Dermis blood vessel endothelial cell (primary cell): ENCODE measurements around the gene NF2. TPM values are rescaled to one million over a fixed set of nuclear protein-coding genes. Genes with fewer than 3 reads are reported as not detected.

Experiments used
- DNase-seq: peaks from one replicate; pipeline ENCODE4 v3.0.0; 2010
- total RNA-seq: library from RNA; depleted of rRNA; stranded (reverse); fragments of >200 nt; gene quantifications from 2 replicates; pipeline ENCODE4 v1.2.3, GENCODE V29; 2014

The NF2 gene
- total RNA-seq, 1 donor from 2014 or later, result 66.4 TPM

GRCh38 chr22:29632672-29633071 lies 29.2 kb downstream of the NF2 start:
- DNase-seq, result no peak

DNA sequence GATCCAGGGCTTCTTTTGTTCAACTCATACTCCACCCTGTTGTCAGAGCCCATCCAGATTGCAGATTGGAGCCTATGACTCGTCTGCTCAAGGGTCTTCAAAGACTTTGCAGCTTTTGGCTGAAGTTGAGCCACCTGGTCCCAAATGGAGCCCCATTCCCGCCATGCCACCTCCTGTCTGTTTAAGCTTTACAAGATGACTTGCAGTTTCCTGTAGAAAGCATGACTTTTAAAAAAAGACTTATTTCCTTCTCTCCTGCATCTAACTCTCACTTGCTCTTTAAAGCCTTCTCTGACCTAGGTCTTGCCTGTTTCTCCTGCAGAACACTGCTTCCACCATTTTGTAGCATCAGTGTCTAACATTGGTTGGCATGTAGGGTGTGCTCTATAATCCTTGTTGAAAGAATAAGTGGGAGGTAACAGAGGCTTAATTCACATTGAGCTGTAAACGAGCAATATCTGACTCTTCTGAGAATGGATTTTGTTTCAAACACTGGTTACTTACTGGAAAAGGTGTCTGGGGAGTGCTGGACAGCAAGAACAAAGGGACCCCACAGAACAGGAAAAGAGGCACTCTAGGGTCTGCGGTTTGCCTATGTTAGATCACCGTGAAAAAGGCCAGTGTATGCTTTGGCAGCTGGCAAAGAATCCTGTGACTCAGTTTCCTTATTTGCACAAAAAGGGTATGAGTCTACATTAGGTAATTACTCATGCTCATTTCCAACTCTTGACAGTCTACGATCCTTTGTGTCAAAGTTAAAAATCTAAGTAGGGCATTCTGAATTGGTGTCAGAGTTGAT lies 30.3 kb downstream of the NF2 start:
- DNase-seq, result peak; percentile 74

GRCh38 chr22:29634847-29635246 lies 31.4 kb downstream of the NF2 start:
- DNase-seq, result no peak

DNA sequence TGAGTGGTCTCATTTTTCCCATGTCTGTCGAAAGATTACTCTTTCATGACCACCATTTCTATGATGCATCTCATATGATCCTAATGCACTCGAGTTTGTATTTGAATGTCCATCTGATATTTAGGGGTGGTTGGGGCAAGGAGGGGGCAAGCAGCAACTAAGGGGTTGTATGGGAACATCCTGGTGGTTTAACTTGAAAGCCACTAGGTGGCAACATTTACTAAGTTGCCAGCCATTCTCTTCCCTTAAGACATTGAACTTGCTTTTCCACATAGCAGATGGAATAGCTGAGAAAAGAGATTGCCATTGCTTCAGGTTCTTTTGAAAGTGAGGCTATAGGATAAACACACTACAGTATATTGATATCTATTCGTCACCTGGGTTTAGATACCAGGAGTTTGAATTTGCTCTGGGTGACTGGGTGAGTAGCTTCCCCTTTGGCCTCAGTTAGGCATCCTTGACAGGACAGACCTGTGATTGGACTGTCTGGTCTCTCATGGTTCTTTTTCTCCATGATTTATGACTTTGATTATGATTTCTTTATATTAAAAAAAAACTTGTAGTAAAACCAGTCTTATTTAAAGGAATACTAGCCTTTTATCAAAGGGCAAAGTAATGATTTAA lies 32.4 kb downstream of the NF2 start:
- peak; percentile 79 for DNase-seq

- DNase-seq, result no peak
Measured at GRCh38 chr22:29636751-29637150, 33.3 kb downstream of the NF2 start.

- no peak for DNase-seq
Measured at GRCh38 chr22:29637181-29637580, 33.7 kb downstream of the NF2 start.

DNA sequence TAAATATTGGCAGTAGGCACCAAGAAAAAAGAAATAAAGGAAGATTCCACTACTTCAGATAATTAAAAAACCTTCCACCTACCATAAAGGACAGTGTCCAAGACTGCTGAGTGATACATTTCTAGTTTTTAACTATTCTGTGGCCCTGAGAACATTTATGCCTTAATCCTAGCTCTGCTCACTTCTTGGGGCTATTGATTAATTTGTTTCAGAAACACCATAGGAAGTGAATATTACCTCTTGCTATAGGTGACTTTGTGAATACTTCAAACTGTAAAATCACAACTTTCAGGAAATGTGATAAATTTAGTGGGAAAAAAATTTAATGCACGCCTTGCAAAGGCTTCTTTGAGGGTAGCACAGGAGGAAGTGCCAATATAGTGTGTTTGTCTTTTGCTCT lies 35.2 kb downstream of the NF2 start:
- no peak for DNase-seq

DNA sequence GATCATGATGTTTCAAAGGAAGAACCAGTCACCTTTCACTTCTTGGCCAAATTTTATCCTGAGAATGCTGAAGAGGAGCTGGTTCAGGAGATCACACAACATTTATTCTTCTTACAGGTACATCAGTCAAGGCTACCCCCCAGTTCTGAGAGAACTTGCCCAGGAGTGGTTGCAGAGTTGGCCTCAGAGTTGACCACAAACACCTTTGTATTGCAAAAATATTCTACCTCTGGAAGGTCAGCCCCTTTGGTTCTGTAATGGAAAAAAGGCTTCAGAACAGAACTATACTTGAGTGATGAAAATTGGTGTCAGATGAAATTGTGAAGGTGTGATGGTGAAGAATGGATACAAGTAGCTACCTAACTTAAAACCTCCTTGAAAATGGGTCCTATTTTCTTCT lies 35.7 kb downstream of the NF2 start:
- DNase-seq, result no peak

- no peak for DNase-seq
Measured at GRCh38 chr22:29641042-29641699, 37.7 kb downstream of the NF2 start.

GRCh38 chr22:29641700-29642330 lies 38.4 kb downstream of the NF2 start:
- DNase-seq, result no peak

DNA sequence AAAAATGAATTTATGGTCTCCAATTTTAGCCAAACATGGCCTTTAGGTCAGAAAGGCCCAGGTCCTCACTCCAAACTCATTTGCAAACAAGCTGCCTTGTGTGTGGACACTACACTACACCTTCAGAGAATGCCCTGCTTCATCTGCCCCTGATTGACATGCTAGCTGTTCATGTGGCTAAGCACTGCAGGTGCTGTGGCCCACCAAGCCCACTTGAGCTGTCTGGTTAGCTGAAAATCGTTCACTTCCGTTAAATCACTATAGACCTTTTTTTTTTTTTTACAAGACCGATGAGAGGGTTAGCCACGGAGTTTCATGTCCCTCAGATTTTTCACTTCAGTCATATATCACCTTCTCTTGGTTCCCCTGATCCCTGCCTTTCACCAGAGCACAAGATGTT lies 39.3 kb downstream of the NF2 start:
- DNase-seq, result no peak

- no peak for DNase-seq
Measured at GRCh38 chr22:29647954-29648737, 44.7 kb downstream of the NF2 start.

GRCh38 chr22:29650370-29650769 lies 46.9 kb downstream of the NF2 start:
- no peak for DNase-seq

DNA sequence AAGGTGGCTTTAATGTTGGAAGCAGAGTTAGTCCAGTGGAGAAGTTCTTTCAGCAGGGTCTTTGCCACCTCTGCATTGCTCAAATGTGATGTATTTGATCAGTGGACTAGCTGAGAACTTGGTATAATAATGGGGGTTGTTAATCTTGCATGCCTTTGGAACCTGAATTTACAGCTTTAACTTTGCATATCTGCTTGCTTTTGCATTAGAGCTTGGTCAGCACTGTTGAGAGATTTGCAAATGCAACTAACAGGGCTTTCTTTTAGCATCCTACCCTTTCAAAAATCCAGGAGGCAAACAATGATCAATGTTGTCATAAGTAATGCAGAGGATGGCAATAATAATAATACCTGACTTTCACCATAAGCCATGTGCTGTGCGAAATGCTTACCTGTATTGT lies 48.2 kb downstream of the NF2 start:
- no peak for DNase-seq

GRCh38 chr22:29654420-29654819 lies 51.0 kb downstream of the NF2 start:
- DNase-seq, result no peak

GRCh38 chr22:29654882-29655281 lies 51.4 kb downstream of the NF2 start:
- DNase-seq, result no peak

DNA sequence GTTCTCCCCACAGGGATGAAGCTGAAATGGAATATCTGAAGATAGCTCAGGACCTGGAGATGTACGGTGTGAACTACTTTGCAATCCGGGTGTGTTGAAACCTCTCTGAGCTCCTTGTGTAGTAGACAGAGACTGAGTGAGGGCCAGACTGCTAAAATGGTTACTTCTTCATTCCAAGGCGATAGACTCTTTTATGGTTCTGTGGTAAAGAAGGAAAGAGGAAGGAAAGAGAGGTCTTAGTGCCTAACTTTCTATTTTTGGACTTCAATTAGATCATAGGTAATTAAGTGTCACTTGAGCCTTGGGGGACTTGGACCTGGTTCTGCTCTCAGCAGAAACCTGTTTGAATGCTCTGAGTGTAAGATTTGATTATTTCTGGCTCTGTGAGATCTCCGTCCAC lies 54.7 kb downstream of the NF2 start:
- no peak for DNase-seq

DNA sequence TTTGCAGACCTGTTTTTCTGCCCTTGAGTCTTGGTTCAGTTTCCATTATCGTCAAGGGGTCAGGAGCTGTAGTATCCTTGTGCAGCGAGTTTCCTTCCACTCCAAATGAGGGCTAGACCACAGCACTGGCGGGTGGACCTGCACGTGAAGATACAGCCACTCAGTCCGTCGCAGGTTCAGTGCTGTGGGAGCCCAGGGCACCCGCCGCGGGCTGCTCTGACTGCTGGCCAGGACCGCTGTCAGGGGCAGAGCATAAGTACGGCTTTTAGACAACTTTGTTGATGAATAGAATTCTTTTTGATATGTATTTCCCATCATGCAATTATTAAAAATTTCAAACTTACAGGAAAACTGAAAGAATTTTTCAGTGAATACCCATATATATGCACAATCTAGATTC lies 56.6 kb downstream of the NF2 start:
- DNase-seq, result no peak

DNA sequence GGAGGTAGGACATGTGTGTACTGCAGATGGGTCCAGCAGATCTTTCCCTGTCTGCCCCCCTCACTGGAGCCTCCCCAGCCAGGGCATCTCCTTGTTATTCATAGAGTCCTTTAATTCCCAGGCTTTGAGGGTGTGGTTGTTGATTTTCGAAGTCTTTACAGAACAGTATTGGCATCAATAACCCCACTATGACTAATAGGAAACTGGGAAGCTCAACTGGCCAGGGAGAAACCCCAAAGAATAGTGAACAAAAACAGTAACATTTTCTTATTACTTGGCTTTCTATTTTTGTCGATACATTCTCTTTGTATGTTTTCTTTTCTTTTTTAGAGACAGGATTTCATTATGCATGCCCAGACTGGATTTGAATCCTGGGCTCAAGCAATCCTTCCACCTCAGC lies 57.9 kb downstream of the NF2 start:
- peak; percentile 66 for DNase-seq

- DNase-seq, result no peak
Measured at GRCh38 chr22:29663180-29663821, 59.9 kb downstream of the NF2 start.

GRCh38 chr22:29665486-29665885 lies 62.1 kb downstream of the NF2 start:
- DNase-seq, result no peak

GRCh38 chr22:29668673-29669072 lies 65.2 kb downstream of the NF2 start:
- DNase-seq, result no peak
